ENCODE results near the gene ABI1.
"Not testable (repeated sequence)": the region's sequence is repeated elsewhere in the genome, so short reads cannot be mapped to it uniquely, and the experiment has no call there.

The ABI1 gene

GRCh38 chr10:26804418-26805393, 56.1 kb downstream of the ABI1 start:
- no peak for DNase-seq (ENCODE audit: low spot score)

- no peak for DNase-seq (ENCODE audit: low spot score)
Measured at GRCh38 chr10:26803849-26804248, 56.9 kb downstream of the ABI1 start.

GRCh38 chr10:26802527-26802926, 58.2 kb downstream of the ABI1 start:
- DNase-seq (ENCODE audit: low spot score): no peak

GRCh38 chr10:26801831-26802230, 58.9 kb downstream of the ABI1 start:
- no peak for DNase-seq (ENCODE audit: low spot score)

GRCh38 chr10:26801274-26801673, 59.5 kb downstream of the ABI1 start:
- DNase-seq (ENCODE audit: low spot score): no peak

- DNase-seq (ENCODE audit: low spot score): no peak
Measured at GRCh38 chr10:26800468-26800867, 60.3 kb downstream of the ABI1 start.

- no peak for DNase-seq (ENCODE audit: low spot score)
Measured at GRCh38 chr10:26799342-26799741, 61.4 kb downstream of the ABI1 start.

GRCh38 chr10:26798298-26798697, 62.5 kb downstream of the ABI1 start:
- no peak for DNase-seq (ENCODE audit: low spot score)

GRCh38 chr10:26797340-26797739, 63.4 kb downstream of the ABI1 start:
- no peak for DNase-seq (ENCODE audit: low spot score)

- no peak for DNase-seq (ENCODE audit: low spot score)
Measured at GRCh38 chr10:26792758-26793495, 67.8 kb downstream of the ABI1 start.

GRCh38 chr10:26790221-26790995, 70.3 kb downstream of the ABI1 start:
- DNase-seq (ENCODE audit: low spot score): no peak

GRCh38 chr10:26789779-26790178, 71.0 kb downstream of the ABI1 start:
- not testable (repeated sequence) for DNase-seq (ENCODE audit: low spot score)

GRCh38 chr10:26787362-26787761, 73.4 kb downstream of the ABI1 start:
- no peak for DNase-seq (ENCODE audit: low spot score)

GRCh38 chr10:26781797-26782196, 79.0 kb downstream of the ABI1 start:
- no peak for DNase-seq (ENCODE audit: low spot score)

- DNase-seq (ENCODE audit: low spot score): peak; percentile 3
Measured at GRCh38 chr10:26780793-26781601, 79.8 kb downstream of the ABI1 start.

- no peak for DNase-seq (ENCODE audit: low spot score)
Measured at GRCh38 chr10:26780106-26780792, 80.5 kb downstream of the ABI1 start.

- no peak for DNase-seq (ENCODE audit: low spot score)
Measured at GRCh38 chr10:26779176-26779860, 81.4 kb downstream of the ABI1 start.

GRCh38 chr10:26777686-26778085, 83.1 kb downstream of the ABI1 start:
- DNase-seq (ENCODE audit: low spot score): no peak

GRCh38 chr10:26776258-26776657, 84.5 kb downstream of the ABI1 start:
- no peak for DNase-seq (ENCODE audit: low spot score)

- DNase-seq (ENCODE audit: low spot score): no peak
Measured at GRCh38 chr10:26773633-26774032, 87.1 kb downstream of the ABI1 start.
